ENCODE data around the gene USP48.

DNA sequence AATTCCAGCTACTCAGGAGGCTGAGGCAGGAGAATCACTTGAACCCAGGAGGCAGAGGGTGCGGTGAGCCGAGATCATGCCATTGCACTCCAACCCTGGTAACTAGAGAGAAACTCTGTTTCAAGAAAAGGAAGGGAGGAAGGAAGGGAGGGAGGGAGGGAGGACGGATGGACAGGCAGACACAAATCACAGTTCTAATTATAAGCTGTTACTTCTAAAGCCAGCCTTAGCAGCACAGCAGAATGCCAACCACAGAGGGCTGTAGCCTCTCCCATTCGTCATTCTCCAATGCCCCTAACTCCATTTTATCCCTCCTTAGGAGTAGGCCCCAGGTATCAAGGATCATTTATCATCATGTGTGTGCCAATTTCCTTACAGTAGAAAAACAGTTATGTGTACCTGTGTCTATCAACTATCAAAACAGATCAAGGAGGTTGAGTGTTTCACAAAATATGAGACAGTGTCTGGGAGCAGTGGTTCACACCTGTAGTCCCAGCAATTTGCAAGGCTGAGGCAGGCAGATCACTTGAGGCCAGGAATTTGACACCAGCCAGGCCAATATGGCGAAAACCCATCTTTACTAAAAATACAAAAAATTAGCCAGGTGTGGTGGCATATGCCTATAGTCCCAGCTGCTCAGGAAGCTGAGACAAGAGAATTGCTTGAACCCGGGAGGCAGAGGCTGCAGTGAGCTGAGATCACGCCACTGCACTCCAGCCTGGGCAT lies 19.1 kb downstream of the USP48 start:
- TF ChIP-seq EP300 (IDR thresholded peaks at IDR 0.05) (no peak), CTCF (IDR thresholded peaks at IDR 0.05) (no peak)
